Ecto neural progenitor cell (in vitro differentiated cells): ENCODE measurements around the gene ANP32E.
A peak's percentile ranks its signal among the peaks of the same experiment; 100 is the strongest.
"Not testable (repeated sequence)": the region's sequence is repeated elsewhere in the genome, so short reads cannot be mapped to it uniquely, and the experiment has no call there.

Experiments used
- DNase-seq: peaks from one replicate; pipeline ENCODE4 v3.0.0-alpha.2; 2018; ENCODE audit warnings: low spot score

Gene ANP32E

GRCh38 chr1:150256554-150257341 lies 20.8 kb upstream of the ANP32E start:
- peak; percentile 77 for DNase-seq

GRCh38 chr1:150256198-150256553 lies 20.3 kb upstream of the ANP32E start:
- DNase-seq = no peak

DNA sequence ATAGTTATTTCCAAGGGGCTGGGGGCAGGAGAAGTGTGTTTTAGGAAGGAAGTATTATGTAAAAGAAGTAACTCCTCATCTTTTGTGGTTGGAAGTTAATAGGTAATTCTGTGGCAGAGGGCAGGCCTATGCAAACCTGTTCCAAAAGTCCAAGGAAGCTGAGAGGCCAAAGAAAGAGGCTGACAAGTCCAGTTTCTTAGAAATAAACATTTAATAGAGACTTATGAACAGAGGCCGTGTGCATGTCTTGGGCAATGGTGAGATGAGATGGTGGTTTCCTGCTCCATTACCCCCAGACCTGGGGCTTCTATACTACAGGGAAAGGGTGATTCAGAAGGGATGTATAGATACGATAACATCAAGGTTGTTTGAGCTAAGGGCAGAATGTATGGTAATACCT lies 14.0 kb upstream of the ANP32E start:
- no peak for DNase-seq

DNA sequence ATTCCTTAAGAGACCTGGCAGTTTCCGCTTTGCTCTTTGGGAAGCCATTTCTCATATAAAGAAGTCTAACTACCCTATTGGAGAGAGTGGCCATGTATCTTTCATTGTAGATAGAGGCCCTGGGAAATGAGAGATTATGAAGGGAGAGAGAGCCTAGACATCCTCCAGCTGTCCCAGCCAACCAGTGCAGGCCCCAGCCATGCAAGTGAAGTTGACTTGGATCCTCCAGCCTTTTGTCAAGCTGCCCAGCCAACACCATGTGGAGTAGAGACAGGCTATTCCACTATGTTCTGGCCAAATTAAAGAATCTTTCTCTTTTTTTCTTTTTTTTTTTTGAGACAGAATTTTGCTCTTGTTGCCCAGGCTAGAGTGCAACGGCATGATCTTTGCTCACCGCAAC lies 7.1 kb upstream of the ANP32E start:
- no peak for DNase-seq

- no peak for DNase-seq
Observed at GRCh38 chr1:150237746-150238145, 1.8 kb upstream of the ANP32E start.

DNA sequence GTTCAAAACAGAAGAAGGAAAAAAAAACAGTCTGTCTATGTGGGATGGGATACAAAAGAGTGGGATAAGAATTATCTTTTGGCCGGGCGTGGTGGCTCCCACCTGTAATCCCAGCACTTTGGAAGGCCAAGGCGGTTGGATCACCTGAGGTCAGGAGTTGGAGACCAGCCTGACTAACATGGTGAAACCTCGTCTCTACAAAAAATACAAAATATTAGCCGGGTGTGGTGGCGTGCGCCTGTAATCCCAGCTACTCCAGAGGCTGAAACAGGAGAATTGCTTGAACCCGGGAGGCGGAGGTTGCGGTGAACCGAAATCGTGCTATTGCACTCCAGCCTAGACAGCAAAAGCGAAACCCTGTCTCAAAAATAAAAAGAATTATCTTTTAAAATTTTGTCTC lies 1.3 kb upstream of the ANP32E start:
- not testable (repeated sequence) for DNase-seq

DNA sequence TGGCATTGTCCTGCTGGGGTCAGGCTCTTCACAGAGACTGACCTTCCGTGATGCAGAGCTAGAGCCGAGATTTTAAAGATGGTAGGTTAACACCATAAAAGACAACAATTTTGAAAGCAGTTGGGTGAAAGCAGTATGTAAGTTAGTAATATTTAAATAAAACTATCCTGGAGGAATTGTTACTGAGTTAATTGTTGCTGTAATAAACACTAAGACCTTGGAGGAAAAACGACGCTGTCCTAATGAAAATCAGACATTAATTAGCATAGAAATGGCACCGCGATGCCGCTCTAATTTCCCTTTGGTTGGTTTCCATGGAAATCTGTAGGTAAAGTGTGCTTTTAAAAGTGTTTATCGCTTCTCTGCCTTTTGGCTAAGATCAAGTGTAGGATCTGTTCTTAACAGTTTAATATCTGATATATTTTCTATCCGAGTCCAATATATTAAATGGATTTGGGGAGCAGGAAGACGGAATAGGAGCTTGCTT lies 745 bp upstream of the ANP32E start:
- DNase-seq = no peak

- DNase-seq = peak; percentile 65
Observed at GRCh38 chr1:150235294-150235851, 539 bp downstream of the ANP32E start.

DNA sequence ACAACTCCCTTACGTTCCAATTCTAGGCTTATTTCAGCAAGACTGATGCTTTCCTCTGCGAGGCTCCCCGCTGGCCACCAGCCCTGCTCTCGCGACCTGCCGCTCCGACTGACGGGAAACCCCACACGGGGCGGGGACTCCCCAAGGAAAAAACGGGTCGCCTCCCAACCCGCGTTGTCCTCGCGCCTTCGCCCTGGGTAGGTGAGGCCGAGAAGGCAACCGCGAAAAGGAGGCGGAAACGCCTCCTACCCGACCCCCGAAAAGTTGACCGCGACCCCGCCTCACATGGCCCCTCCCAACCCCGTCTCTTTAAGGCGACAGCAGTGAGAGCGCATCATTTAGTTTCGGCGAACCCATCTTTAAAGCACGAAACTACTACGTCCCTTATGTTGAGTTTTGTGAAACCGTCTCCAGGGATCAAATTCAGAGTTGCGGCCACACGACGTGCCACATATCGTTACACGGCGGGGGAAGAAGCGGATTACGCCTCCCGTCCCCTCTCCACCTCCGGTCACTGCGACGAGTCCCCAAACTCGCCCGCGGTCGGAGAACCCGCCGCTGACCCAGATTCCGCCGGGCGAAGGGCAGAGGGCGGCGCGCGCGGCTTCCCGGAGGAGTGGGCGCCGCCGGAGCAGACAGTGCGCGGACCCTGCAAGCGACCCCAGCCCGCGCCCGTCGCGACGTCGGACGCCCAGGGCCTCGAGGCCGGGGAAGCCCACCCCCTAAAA lies 1.2 kb downstream of the ANP32E start:
- DNase-seq = peak; percentile 80

DNA sequence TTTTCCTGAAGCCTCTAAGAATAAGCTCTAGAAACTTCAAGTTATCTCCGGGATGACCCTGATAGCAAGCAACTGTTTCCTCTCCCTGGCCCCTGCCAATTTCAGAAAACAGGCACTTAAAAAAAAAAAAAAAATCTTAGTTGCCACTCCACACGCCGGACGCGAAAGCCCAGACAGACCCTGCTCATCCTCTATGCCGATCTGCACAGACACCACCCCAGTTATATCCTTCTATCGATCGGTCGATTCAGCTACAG lies 1.7 kb downstream of the ANP32E start:
- DNase-seq = no peak

DNA sequence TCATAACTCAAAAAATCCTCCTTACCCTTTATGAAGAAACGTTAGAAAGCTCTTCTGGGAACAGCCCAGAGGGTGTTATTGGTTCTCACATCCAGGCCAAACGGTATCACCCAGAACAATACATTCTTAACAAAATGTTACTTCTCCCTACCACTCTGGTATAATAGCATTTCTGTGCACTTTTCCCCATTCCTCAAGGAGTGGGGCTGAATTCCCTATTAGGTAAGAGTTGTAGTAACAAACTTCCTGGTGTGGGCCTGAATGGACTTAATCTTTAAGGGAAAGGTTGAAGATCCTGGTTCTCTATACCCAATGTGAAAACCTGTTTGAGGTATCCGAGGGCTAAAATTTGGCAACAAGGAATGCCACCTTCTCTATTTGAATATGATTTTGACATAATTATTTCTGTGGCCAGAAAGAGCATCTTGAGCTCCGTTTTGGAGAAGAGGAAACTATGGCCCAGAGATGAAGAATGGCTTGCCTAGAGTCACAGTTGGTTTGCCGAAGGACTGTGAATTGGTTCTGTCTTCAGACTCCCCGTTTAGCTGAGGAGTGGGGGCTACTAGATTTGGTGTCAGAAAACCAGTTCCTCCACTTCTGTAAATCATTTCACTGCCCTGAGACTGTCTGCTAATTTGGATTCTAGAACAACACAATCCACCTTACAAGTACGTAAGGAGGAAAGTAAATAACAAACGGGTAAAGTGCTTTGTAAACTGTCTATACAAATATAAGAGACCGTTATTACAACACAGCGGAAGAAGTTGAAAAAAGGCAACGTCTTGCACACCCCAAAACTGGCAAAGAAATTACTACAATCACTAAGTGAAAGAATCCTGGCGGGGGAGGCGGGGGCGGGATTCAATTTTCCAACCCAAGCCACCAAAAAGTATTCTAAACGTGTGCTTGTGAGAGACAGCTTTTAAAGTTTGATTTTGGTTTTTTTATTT lies 2.3 kb downstream of the ANP32E start:
- DNase-seq = no peak

DNA sequence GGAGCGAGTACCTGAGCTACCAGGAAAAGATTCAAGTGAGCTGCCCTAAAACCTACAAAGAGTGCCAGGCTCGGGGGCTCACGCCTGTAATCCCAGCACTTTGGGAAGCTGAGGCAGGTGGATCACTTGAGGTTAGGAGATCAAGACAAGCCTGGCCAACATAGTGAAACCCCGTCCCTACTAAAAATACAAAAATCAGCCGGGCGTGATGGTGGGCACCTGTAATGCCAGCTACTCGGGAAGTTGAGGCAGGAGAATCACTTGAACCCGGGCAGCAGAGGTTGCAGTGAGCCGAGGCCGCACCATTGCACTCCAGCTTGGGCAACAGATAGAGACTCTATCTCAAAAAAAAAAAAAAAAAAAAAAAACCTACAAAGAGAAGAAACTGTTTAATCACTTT lies 3.0 kb downstream of the ANP32E start:
- not testable (repeated sequence) for DNase-seq

DNA sequence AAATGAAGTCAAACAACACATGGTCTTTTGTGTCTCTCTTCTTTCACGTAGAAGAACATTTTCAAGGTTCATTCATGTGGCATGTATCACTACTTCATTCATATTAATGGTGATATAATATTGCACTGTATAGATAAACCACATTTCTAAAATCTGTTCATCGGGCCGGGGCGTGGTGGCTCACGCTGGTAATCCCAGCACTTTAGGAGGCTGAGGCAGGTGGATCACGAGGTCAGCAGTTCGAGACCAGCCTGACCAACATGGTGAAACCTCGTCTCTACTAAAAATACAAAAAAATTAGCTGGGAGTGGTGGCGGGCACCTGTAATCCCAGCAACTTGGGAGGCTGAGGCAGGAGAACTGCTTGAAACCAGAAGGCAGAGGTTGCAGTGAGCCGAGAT lies 7.7 kb downstream of the ANP32E start:
- not testable (repeated sequence) for DNase-seq

DNA sequence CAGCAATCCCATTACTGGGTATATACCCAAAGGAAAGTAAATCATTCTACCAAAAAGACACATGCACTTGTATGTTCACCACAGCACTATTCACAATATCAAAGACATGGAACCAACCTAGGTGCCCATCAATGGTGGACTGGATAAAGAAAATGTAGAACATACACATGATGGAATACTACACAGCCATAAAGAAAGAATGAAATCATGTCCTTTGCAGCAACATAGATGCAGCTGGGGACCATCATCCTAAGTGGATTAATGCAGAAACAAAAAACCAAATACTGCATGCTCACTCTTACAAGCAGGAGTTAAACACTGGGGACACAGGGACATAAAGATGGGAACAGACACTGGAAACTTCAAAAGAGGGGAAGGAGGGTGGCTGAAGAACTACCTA lies 8.7 kb downstream of the ANP32E start:
- DNase-seq = no peak

DNA sequence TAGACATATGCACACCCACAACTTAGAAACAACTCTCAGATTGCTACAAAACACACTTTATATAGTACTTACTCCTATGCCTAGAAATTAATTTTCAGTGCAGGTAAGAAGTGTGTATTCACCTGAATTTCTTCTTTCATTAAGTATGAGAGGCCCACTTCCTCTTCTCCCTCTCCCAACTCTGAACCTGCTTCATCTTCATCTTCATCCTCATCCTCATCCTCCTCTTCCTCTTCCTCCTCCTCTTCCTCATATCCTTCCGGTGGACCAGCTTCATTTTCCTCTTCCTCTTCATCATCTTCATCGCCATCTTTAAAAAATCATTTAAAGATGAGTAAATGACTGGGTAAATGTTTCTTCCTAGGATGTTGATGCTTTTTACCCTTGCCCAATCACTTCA lies 9.4 kb downstream of the ANP32E start:
- DNase-seq = no peak

- DNase-seq = no peak
Observed at GRCh38 chr1:150225546-150225945, 10.4 kb downstream of the ANP32E start.

- DNase-seq = no peak
Observed at GRCh38 chr1:150224983-150225382, 10.9 kb downstream of the ANP32E start.

DNA sequence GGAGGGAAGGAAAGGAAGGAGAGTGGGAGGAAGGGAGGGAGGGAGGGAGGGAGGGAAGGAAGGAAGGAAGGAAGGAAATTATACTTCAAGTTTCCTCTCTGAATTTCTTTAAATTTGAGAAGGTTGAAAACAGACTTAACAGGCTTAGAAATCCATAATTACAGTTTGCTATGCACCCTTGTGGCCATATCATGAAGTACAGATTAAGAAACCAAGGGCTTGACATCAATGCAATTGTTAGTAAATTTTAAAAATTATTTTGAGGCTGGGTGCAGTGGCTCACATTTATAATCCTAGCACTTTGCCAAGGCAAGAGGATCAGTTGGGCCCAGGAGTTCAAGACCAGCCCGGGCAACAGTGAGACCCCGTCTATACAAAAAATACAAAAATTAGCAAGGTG lies 14.4 kb downstream of the ANP32E start:
- DNase-seq = no peak

DNA sequence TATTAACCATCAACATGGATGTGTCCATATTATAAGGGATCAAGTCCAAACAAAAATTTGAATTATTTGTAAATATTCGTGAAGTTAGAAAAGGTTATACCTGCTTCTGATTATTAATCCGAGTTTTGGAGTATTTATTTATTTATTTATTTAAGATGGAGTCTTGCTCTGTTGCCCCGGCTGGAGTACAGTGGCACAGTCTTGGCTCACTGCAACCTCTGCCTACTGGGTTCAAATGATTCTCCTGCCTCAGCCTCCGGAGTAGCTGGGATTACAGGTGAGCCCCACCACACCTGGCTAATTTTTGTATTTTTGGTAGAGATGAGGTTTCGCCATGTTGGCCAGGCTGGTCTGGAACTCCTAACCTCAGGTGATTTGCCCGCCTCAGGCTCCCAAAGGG lies 20.1 kb downstream of the ANP32E start:
- DNase-seq = not testable (repeated sequence)

- not testable (repeated sequence) for DNase-seq
Observed at GRCh38 chr1:150214099-150214756, 21.7 kb downstream of the ANP32E start.

DNA sequence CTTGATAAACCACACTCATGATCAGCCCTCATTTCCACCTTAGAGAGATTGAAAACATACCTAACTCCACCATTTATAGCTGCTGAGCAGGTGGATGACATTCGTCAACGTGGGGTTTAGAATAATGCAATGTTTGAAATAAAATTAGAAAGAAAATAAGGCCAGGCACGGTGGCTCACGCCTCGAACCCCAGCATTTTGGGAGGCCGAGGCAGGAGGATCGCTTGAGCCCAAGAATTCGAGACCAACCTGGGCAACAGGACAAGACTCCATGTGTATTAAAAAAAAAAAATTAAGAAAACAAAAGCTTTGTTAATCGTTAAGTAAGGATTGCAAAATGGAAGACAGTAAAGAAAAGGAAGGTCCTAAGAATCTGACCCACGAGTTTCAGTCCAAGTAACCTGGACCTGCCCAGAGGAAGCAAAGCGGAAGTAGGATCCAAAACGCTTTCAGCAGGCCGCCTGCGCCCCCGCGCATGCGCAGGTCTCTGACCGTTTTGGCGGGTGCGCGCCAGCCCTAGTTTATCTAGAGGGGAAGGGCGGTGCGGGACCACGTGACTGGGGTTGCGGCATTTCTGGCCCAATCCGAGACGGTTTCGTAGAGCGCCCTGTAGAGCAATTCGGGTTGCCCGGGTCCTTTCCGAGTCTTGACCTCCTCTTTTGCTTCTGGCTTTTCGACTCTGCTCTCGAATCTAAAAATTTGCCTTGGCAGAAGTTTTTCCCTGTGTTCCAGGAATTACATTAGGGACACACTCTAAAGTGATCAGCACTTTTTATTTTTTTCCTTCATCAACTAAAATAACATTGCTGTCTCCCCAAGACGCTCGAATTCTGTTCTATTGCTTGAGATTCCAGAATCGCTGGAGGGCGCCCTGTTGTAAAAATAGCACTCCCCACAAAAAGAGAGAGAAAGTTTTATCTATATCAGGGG lies 22.5 kb downstream of the ANP32E start:
- DNase-seq = peak; percentile 97
